H1 (cell line): ENCODE data around the gene PRXL2A.

Experiments used
- ATF3 ChIP-seq: IDR thresholded peaks from 2 replicates; pipeline ENCODE4 v1.6.1; 2011; ENCODE audit warnings: low read depth, mild to moderate bottlenecking, low read length; ENCODE audit not compliant: insufficient read depth
- CTCF ChIP-seq, 3 experiments: IDR thresholded peaks; 1 replicate in 2 of 3; 2 replicates in 1 of 3; pipeline versions ENCODE4 v1.5.1 to v1.6.1; 2011; ENCODE audit warnings: low read length in 3 of 3, mild to moderate bottlenecking in 3 of 3, inconsistent platforms in 2 of 3, low read depth in 1 of 3, moderate library complexity in 1 of 3; ENCODE audit not compliant: insufficient read depth in 1 of 3; ENCODE audit errors: control extremely low read depth in 1 of 3
- MAX ChIP-seq: IDR thresholded peaks from 2 replicates; pipeline ENCODE4 v1.6.1; 2012; ENCODE audit warnings: inconsistent platforms
- POLR2A ChIP-seq, 2 experiments: IDR thresholded peaks; 1 replicate in 1 of 2; 2 replicates in 1 of 2; pipeline ENCODE4 v1.6.1; 2011; ENCODE audit warnings: low read depth in 2 of 2, low read length in 2 of 2, mild to moderate bottlenecking in 2 of 2; ENCODE audit errors: control extremely low read depth in 1 of 2
- RAD21 ChIP-seq, 2 experiments: IDR thresholded peaks in 1 of 2; conservative IDR thresholded peaks in 1 of 2; 2 replicates each; pipeline ENCODE4 v1.6.1; 2011; ENCODE audit warnings: low read depth in 2 of 2, low read length in 2 of 2, improper control_type of control experiment in 1 of 2, inconsistent platforms in 1 of 2, mild to moderate bottlenecking in 1 of 2, moderate library complexity in 1 of 2
- ZNF274 ChIP-seq: IDR thresholded peaks from 2 replicates; pipeline ENCODE4 v1.7.0; 2012; ENCODE audit warnings: low read length, borderline replicate concordance; ENCODE audit errors: extremely low read depth

GRCh38 chr10:80414142-80414895 is 6.0 kb downstream of the PRXL2A start:
- no peak for TF ChIP-seq POLR2A (IDR thresholded peaks at IDR 0.05; ENCODE audit: control extremely low read depth in 1 of 2, low read depth in 2 of 2, low read length in 2 of 2)
- TF ChIP-seq ATF3 = no peak
- no peak for TF ChIP-seq RAD21 (IDR thresholded peaks at IDR 0.05 in 1 of 2, conservative IDR thresholded peaks at IDR 0.05 in 1 of 2; ENCODE audit: low read depth in 2 of 2, low read length in 2 of 2)
- TF ChIP-seq ZNF274 = no peak
- TF ChIP-seq CTCF (IDR thresholded peaks at IDR 0.05; ENCODE audit: control extremely low read depth in 1 of 3, insufficient read depth in 1 of 3, low read depth in 1 of 3, low read length in 3 of 3) = no peak
- TF ChIP-seq MAX = no peak
